Type B pancreatic cell (in vitro differentiated cells): Measurements from ENCODE around the gene SLC4A3. TPM values are rescaled to one million over a fixed set of nuclear protein-coding genes. Genes with fewer than 3 reads are reported as not detected.
A peak's percentile ranks its signal among the peaks of the same experiment; 100 is the strongest.

Experiments used
- DNase-seq: peaks from one replicate; pipeline ENCODE4 v3.0.0; 2021; ENCODE audit warnings: mixed read lengths; ENCODE audit not compliant: unreplicated experiment; ENCODE audit errors: extremely low spot score
- H3K27ac Mint-ChIP-seq: 2 replicates; pipeline ENCODE4 v1.8.0; 2021; ENCODE audit warnings: mild to moderate bottlenecking, mixed read lengths
- H3K27me3 Mint-ChIP-seq: 2 replicates; pipeline ENCODE4 v1.8.0; 2021; ENCODE audit warnings: mixed read lengths
- H3K36me3 Mint-ChIP-seq: 2 replicates; pipeline ENCODE4 v1.8.0; 2021; ENCODE audit warnings: mixed read lengths
- H3K4me1 Mint-ChIP-seq: one replicate; pipeline ENCODE4 v1.8.0; 2021; ENCODE audit warnings: mixed read lengths; ENCODE audit not compliant: unreplicated experiment
- H3K4me3 Mint-ChIP-seq: 2 replicates; pipeline ENCODE4 v1.8.0; 2021; ENCODE audit warnings: mild to moderate bottlenecking, mixed read lengths
- H3K9me3 Mint-ChIP-seq: 2 replicates; pipeline ENCODE4 v1.8.0; 2021; ENCODE audit warnings: mixed read lengths
- CTCF ChIP-seq: fragments of 200-600 bp; sonication (generic); conservative IDR thresholded peaks from 2 replicates; pipeline ENCODE4 v1.5.0; 2021; ENCODE audit warnings: antibody characterized with exemption, mild to moderate bottlenecking
- total RNA-seq: library from RNA; stranded (reverse); gene quantifications from 2 replicates; pipeline ENCODE4 v1.2.1, GENCODE V29; 2021; ENCODE audit warnings: low replicate concordance

The SLC4A3 gene
- total RNA-seq, 1 donor from 2014 or later = 15.8 TPM

GRCh38 chr2:219592736-219593135 is 34.7 kb upstream of the SLC4A3 start:
- no peak overlapping the region for H3K4me3 Mint-ChIP-seq
- H3K27ac Mint-ChIP-seq = peak overlapping the region; percentile 21
- no peak for TF ChIP-seq CTCF
- no peaks in the 10 kb centered on the region for H3K36me3 Mint-ChIP-seq
- H3K9me3 Mint-ChIP-seq = no peaks in the 10 kb centered on the region
- no peak for DNase-seq
- peaks cover 3% of the 10 kb centered on the region for H3K27me3 Mint-ChIP-seq
- peaks cover 33% of the 10 kb centered on the region for H3K4me1 Mint-ChIP-seq

GRCh38 chr2:219593154-219593553 is 34.3 kb upstream of the SLC4A3 start:
- no peak for TF ChIP-seq CTCF
- Mint-ChIP-seq H3K27ac (peak overlapping the region; percentile 21), H3K4me3 (no peak overlapping the region), H3K27me3 (peaks cover 3% of the 10 kb centered on the region), H3K4me1 (peaks cover 34% of the 10 kb centered on the region), H3K9me3 (no peaks in the 10 kb centered on the region), H3K36me3 (no peaks in the 10 kb centered on the region)
- no peak for DNase-seq

GRCh38 chr2:219595256-219595655 is 32.2 kb upstream of the SLC4A3 start:
- H3K9me3 Mint-ChIP-seq = no peaks in the 10 kb centered on the region
- H3K36me3 Mint-ChIP-seq = no peaks in the 10 kb centered on the region
- peaks cover 41% of the 10 kb centered on the region for H3K4me1 Mint-ChIP-seq
- H3K27ac Mint-ChIP-seq = peak overlapping the region; percentile 89
- peak overlapping the region; percentile 98 for H3K4me3 Mint-ChIP-seq
- DNase-seq = no peak
- peaks cover 3% of the 10 kb centered on the region for H3K27me3 Mint-ChIP-seq
- peak; percentile 43 for TF ChIP-seq CTCF

- no peaks in the 10 kb centered on the region for H3K36me3 Mint-ChIP-seq
- H3K4me3 Mint-ChIP-seq = peak overlapping the region; percentile 98
- no peak for TF ChIP-seq CTCF
- peak overlapping the region; percentile 98 for H3K27ac Mint-ChIP-seq
- peaks cover 41% of the 10 kb centered on the region for H3K4me1 Mint-ChIP-seq
- no peak for DNase-seq
- H3K27me3 Mint-ChIP-seq = peaks cover 3% of the 10 kb centered on the region
- no peaks in the 10 kb centered on the region for H3K9me3 Mint-ChIP-seq
Observed at GRCh38 chr2:219596954-219597551, 30.4 kb upstream of the SLC4A3 start.

GRCh38 chr2:219597552-219598307 is 29.7 kb upstream of the SLC4A3 start, which contains the start of gene STK11IP:
Gene STK11IP, plus strand, starts transcription at chr2:219597857. Its CDS starts 263 bp downstream, at chr2:219598120.
- Mint-ChIP-seq H3K4me1 (peaks cover 36% of the 10 kb centered on the region), H3K27ac (peak within 1 kb of the TSS; percentile 98), H3K27me3 (peaks cover 3% of the 10 kb centered on the region), H3K36me3 (no peaks in the 10 kb centered on the region), H3K4me3 (peak within 1 kb of the TSS; percentile 98), H3K9me3 (no peaks in the 10 kb centered on the region)
- TF ChIP-seq CTCF = no peak
- peak; percentile 93 for DNase-seq
